GM19043 (cell line): ENCODE measurements around the gene ZHX3.

ENCODE experiments used
- ATAC-seq: cut with Tn5 transposase; IDR thresholded peaks from one replicate; pipeline ENCODE4 v1.9.1; 2021; ENCODE audit warnings: low read depth; ENCODE audit not compliant: unreplicated experiment

Gene ZHX3

GRCh38 chr20:41165001-41165882, 152.3 kb downstream of the ZHX3 start:
- no peak for ATAC-seq

- no peak for ATAC-seq
These were observed 153.7 kb downstream of the ZHX3 start for GRCh38 chr20:41163821-41164220.

- ATAC-seq = no peak
These were observed 155.1 kb downstream of the ZHX3 start for GRCh38 chr20:41162396-41162795.

- ATAC-seq = no peak
These were observed 155.6 kb downstream of the ZHX3 start for GRCh38 chr20:41161886-41162285.

GRCh38 chr20:41160686-41161085, 156.8 kb downstream of the ZHX3 start:
- ATAC-seq = no peak

GRCh38 chr20:41159547-41159946, 158.0 kb downstream of the ZHX3 start:
- no peak for ATAC-seq

- ATAC-seq = no peak
These were observed 159.4 kb downstream of the ZHX3 start for GRCh38 chr20:41158082-41158625.

- ATAC-seq = no peak
These were observed 162.3 kb downstream of the ZHX3 start for GRCh38 chr20:41155261-41155660.

- ATAC-seq = no peak
These were observed 162.9 kb downstream of the ZHX3 start for GRCh38 chr20:41154436-41155176.

- ATAC-seq = no peak
These were observed 165.3 kb downstream of the ZHX3 start for GRCh38 chr20:41152108-41152757.

GRCh38 chr20:41151134-41151869, 166.2 kb downstream of the ZHX3 start:
- no peak for ATAC-seq

GRCh38 chr20:41150664-41151063, 166.9 kb downstream of the ZHX3 start:
- ATAC-seq = no peak

- ATAC-seq = no peak
These were observed 168.6 kb downstream of the ZHX3 start for GRCh38 chr20:41148942-41149341.

- ATAC-seq = no peak
These were observed 169.8 kb downstream of the ZHX3 start for GRCh38 chr20:41147767-41148191.

- no peak for ATAC-seq
These were observed 171.5 kb downstream of the ZHX3 start for GRCh38 chr20:41145821-41146620.

- ATAC-seq = no peak
These were observed 172.2 kb downstream of the ZHX3 start for GRCh38 chr20:41145317-41145716.

- ATAC-seq = no peak
These were observed 174.2 kb downstream of the ZHX3 start for GRCh38 chr20:41143354-41143753.

GRCh38 chr20:41142919-41143318, 174.6 kb downstream of the ZHX3 start:
- no peak for ATAC-seq

- ATAC-seq = no peak
These were observed 175.3 kb downstream of the ZHX3 start for GRCh38 chr20:41142245-41142644.
